Measurements from ENCODE around the gene INPP5J. TPM values are rescaled to one million over a fixed set of nuclear protein-coding genes. Genes with fewer than 3 reads are reported as not detected.
"Not testable (repeated sequence)": the region's sequence is repeated elsewhere in the genome, so short reads cannot be mapped to it uniquely, and the experiment has no call there.

The INPP5J gene
- total and polyA plus RNA-seq, 2 donors = 0.32 to 1.5 TPM

DNA sequence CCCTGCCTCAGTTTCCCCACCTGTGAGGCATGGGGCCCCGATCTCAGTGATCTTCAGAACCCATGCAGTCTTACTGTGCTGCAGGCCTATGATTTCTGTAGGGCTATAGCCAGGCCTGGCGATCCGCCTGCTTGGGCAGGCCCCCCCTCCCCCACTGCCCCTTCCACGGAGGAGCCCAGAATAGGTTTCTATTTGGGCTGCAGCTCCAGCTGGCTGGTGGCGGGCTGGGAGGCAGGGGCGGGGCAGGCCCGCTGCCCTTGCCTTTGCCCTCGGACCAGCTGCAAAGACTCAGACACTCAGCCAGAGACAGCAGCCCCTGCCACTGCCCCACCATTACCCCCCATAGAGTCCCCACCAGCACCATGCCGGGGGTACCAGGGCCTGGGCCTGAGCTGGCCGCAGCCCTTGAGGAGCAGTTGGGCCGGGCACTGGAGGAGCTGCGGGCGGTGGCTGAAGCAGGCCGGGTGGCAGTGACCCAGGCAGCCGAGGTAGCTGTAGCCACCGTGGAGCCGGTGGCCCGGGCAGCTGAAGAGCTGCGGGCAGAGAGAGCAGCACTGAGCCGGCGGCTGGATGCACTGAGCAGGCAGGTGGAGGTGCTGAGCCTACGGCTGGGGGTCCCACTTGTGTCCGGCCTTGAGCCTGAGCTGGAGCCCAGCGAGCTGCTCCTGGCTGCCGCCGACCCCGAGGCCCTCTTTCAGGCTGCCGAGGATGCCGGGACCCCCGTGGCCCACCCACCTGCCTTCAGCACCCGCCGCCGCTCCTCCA lies 29.5 kb upstream of the INPP5J start:
- no peaks in the 10 kb centered on the region for H3K36me3 ChIP-seq (ENCODE audit: insufficient read depth)
- DNase-seq (ENCODE audit: extremely low spot score) = no peak
- no peak overlapping the region for H3K27ac ChIP-seq (ENCODE audit: low read depth)
- no peak overlapping the region for H3K4me3 ChIP-seq (ENCODE audit: low read depth, low read length)
- 63% methylated on average over 33 of the region's 33 CpGs for WGBS
- H3K4me1 ChIP-seq (ENCODE audit: insufficient read depth) = no peaks in the 10 kb centered on the region

DNA sequence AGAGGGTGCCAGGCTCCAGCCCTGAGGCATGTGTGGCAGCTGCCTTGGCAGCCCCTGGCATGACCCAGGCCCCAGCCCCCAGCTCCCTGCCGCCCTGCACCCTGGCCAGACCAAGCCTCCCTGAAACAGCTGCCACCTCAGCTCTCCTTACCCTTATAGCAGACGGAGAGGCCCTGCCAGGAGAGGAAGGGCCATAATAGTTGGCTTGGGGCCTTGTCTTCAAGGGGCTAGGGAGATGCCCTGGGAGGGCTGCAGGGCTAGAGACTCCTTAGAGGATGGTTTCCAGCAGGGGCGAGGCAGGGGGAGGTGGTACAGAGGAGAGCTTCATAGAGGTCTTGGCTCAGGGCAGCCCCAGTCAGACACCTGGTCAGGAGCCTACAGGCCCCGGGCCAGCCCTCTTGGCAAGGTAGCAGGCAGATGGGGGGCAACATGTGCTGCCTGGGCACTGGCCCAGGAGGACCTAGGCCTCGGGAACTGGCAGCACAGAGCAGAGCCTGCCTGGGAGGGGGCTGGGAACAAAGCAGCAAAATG lies 28.7 kb upstream of the INPP5J start:
- 49% methylated on average over 5 of the region's 5 CpGs for WGBS
- no peaks in the 10 kb centered on the region for H3K4me1 ChIP-seq (ENCODE audit: insufficient read depth)
- no peak overlapping the region for H3K4me3 ChIP-seq (ENCODE audit: low read depth, low read length)
- no peak overlapping the region for H3K27ac ChIP-seq (ENCODE audit: low read depth)
- H3K36me3 ChIP-seq (ENCODE audit: insufficient read depth) = no peaks in the 10 kb centered on the region
- DNase-seq (ENCODE audit: extremely low spot score) = no peak

DNA sequence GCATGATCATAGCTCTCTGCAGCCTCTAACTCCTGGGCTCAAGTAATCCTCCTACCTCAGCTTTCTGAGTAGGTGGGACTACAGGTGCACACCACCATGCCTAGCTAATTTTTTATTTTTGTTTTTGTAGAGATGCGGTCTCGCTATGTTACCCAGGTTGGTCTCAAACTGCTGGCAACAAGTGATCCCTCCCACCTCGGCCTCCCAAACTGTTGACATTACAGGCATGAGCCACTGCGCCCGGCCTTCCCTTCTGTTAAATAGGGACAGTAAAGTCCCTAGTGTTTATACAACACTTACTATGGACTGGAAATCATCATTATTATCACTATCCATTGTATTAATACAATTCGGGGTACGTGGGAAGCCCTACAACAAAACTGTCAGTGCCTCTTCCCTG lies 28.0 kb upstream of the INPP5J start:
- H3K4me1 ChIP-seq (ENCODE audit: insufficient read depth) = no peaks in the 10 kb centered on the region
- 58% methylated on average over 7 of the region's 7 CpGs for WGBS
- H3K4me3 ChIP-seq (ENCODE audit: low read depth, low read length) = no peak overlapping the region
- no peak overlapping the region for H3K27ac ChIP-seq (ENCODE audit: low read depth)
- no peaks in the 10 kb centered on the region for H3K36me3 ChIP-seq (ENCODE audit: insufficient read depth)
- DNase-seq (ENCODE audit: extremely low spot score) = no peak

DNA sequence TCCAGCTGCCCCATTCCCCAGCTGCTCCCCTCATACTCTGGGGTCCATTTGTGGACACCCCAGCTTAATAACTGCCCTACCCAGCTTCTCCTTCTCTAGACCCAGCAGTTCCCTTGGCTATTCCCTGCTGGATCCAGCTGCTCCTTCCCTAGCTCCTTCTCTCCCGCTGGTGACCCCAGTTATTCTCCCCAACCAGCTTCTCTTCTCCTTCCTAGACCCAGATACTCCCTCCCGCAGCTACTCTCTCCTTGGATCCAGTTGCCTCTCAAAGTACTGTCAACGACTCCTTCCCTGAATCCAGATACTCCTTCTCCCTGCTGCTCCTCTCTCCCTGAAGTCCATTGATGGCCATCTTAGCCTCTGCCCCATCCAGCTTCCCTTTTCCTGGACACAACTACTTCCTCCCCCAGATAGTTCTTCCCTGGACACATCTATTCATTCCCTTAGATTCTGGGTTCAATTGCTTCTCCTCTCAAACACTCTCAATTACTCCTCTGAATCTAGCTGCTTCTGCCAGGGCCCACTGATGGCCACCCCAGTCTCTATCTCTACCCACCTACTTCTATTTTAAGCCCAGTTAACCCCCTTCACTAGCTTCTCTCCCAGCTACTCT lies 27.0 kb upstream of the INPP5J start:
- no peak for DNase-seq (ENCODE audit: extremely low spot score)
- no peak overlapping the region for H3K27ac ChIP-seq (ENCODE audit: low read depth)
- H3K4me1 ChIP-seq (ENCODE audit: insufficient read depth) = no peaks in the 10 kb centered on the region
- H3K4me3 ChIP-seq (ENCODE audit: low read depth, low read length) = no peak overlapping the region
- H3K36me3 ChIP-seq (ENCODE audit: insufficient read depth) = no peaks in the 10 kb centered on the region
- 76% methylated on average over 3 of the region's 3 CpGs for WGBS

DNA sequence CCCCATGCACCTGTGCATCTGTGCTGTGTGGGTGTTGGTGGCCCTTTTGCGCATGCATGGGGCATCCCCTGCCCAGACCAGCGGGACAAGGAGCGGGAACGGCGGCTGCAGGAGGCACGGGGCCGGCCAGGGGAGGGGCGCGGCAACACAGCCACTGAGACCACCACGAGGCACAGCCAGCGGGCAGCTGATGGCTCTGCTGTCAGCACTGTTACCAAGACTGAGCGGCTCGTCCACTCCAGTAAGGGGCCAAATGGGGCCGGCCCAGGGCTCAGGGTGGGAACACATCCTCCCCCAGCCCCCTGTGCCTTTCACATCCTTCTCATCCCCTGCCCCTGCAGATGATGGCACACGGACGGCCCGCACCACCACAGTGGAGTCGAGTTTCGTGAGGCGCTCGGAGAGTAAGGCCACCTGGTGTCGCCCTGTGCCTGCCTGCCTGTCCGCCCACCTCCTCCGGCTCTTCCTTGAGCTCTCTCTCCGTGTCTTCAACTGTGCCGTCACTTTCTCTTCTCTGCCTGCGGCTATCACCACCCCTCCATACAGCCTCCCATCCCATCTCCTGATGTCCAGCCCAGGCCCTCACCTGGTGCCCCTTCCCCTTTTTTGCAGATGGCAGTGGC lies 26.0 kb upstream of the INPP5J start:
- no peak overlapping the region for H3K4me3 ChIP-seq (ENCODE audit: low read depth, low read length)
- no peaks in the 10 kb centered on the region for H3K36me3 ChIP-seq (ENCODE audit: insufficient read depth)
- no peak for DNase-seq (ENCODE audit: extremely low spot score)
- 66% methylated on average over 27 of the region's 27 CpGs for WGBS
- no peak overlapping the region for H3K27ac ChIP-seq (ENCODE audit: low read depth)
- no peaks in the 10 kb centered on the region for H3K4me1 ChIP-seq (ENCODE audit: insufficient read depth)

DNA sequence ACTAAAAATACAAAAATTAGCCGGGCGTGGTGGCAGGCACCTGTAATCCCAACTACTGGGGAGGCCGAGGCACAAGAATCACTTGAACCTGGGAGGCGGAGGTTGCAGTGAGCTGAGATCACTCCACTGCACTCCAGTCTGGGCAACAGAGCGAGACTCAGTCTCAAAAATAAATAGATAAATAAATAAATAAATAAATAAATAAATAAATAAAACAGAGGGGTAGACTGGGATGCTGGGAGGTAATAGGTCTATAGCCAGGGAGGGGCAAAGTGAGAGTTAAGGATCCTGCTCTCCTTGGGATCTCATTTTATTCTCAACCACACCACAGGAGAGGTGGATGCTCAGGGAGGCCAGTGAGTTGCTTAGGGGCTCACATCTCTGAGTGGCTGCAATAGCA lies 25.2 kb upstream of the INPP5J start:
- DNase-seq (ENCODE audit: extremely low spot score); H3K4me1 ChIP-seq (ENCODE audit: insufficient read depth); H3K36me3 ChIP-seq (ENCODE audit: insufficient read depth); H3K27ac ChIP-seq (ENCODE audit: low read depth); H3K4me3 ChIP-seq (ENCODE audit: low read depth, low read length): not testable (repeated sequence)
- 72% methylated on average over 5 of the region's 5 CpGs for WGBS

DNA sequence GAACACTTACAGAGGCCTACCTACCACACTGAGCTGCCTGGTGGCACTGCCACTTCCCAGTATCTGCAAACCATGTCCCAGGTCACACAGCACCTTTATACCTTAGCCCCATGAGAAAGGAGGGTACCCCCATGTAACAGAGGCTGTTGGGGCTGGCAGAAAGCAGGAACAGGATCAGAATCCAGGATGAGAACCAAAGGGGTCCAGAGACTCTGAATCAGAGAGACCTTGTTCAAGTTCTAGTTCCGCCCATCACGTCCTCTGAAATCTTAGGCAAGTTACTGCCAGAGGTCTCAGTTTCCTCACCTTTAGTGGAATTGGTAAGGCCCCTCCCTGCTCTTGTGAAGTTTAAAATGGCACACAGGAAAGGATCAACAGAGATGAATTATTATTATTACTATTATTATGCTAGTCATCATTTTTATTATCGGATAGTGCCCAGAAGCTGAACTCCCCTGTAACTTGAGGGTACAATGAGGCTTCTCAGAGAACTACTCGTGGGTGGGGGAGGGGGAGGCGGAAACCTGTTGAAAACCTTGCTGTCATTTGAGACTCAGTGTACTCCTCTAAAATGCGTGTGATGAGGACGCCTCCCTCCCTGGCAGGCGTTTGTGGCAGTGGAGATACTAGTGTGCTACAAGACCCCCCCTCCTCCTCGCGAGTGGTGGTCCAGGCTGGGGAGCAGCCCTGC lies 24.7 kb upstream of the INPP5J start:
- no peak for DNase-seq (ENCODE audit: extremely low spot score)
- H3K36me3 ChIP-seq (ENCODE audit: insufficient read depth) = no peaks in the 10 kb centered on the region
- no peak overlapping the region for H3K4me3 ChIP-seq (ENCODE audit: low read depth, low read length)
- H3K4me1 ChIP-seq (ENCODE audit: insufficient read depth) = no peaks in the 10 kb centered on the region
- 56% methylated on average over 10 of the region's 10 CpGs for WGBS
- H3K27ac ChIP-seq (ENCODE audit: low read depth) = no peak overlapping the region

DNA sequence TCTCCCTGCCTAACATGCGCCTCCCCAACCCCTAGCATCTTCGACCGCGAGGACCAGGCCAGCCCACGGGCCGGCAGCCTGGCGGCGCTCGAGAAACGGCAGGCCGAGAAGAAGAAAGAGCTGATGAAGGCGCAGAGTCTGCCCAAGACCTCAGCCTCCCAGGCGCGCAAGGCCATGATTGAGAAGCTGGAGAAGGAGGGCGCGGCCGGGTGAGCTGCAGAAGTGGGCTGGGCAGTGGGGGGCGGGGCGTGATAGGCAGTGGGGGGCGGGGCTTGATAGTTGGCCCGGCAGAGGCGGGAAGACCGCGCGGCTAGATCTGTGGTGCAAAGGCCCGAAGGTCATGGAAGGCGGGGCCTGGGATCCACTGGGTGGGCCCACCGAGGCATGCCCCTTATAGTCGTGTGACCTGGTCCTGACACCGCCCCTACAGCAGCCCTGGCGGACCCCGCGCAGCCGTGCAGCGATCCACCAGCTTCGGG lies 24.1 kb upstream of the INPP5J start:
- Histone ChIP-seq H3K4me3 (ENCODE audit: low read depth, low read length) (no peak overlapping the region), H3K4me1 (ENCODE audit: insufficient read depth) (no peaks in the 10 kb centered on the region), H3K36me3 (ENCODE audit: insufficient read depth) (no peaks in the 10 kb centered on the region), H3K27ac (ENCODE audit: low read depth) (peak overlapping the region; percentile 46)
- WGBS = 43% methylated on average over 36 of the region's 36 CpGs
- DNase-seq (ENCODE audit: extremely low spot score) = no peak

DNA sequence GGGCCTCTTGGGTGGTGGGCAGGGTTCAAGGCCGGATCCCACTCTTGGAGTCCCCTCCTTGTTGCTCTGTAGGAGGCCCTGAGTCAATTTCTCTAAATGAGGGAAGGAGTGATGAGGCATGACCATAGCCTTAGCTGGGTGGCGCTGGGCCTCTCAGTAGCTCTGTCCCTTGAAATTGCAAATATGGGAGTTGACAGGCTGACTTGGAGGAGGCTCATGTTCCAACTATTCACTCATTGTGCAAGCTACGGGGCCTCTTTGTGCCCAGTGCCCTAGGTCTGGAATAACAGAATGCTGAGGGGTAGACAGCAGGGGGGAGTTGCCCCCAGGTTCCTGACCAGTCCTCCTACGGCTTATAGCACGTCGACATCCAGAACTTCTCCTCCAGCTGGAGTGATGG lies 23.4 kb upstream of the INPP5J start:
- 82% methylated on average over 6 of the region's 6 CpGs for WGBS
- Histone ChIP-seq H3K27ac (ENCODE audit: low read depth) (peak overlapping the region; percentile 46), H3K36me3 (ENCODE audit: insufficient read depth) (no peaks in the 10 kb centered on the region), H3K4me3 (ENCODE audit: low read depth, low read length) (no peak overlapping the region), H3K4me1 (ENCODE audit: insufficient read depth) (no peaks in the 10 kb centered on the region)
- DNase-seq (ENCODE audit: extremely low spot score) = no peak

DNA sequence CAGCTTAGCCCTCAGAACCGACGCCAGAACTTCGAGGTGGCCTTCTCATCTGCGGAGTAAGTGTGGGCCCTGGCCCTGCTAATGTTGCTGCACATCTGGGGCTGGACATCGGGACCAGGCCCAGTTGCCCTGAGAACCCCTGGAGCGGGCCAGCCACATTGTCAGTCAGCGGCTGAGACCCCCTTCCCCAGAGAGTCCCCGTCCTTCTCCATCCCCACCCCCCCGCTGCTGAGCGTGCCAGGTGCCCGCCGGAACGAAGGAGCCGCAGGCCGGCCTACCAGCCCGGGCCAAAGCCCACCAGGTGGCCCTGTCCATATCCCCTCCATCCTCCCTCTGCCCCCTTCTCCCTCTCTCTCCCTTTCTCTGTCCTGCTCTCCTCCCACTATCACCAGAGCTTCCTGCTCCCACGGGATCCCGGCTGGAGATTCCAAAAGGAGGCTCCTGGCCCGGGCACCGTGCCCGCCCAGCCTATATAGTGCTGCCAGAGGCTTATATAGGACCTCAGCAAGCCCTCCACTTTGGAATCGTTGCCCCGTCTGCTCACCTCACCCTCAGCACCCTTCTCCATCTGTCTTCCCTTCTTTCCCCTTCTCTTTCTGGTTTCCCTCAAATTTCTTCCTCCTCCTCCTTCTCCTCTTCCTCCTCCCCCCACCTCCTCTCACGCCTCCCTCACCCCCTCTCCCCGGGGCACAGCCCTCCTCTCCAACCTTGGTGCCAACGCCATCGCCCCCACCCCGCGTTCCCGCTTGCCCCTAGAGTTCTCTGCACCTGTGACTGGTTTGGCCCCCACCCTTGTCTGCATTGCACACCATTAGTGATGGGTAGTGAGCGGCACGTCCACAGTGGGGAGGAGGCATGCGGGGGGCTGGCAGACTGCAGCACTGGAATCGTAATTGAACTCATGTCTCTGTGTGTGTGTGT lies 22.7 kb upstream of the INPP5J start:
- Histone ChIP-seq H3K4me3 (ENCODE audit: low read depth, low read length) (no peak overlapping the region), H3K27ac (ENCODE audit: low read depth) (no peak overlapping the region), H3K4me1 (ENCODE audit: insufficient read depth) (no peaks in the 10 kb centered on the region), H3K36me3 (ENCODE audit: insufficient read depth) (no peaks in the 10 kb centered on the region)
- 90% methylated on average over 34 of the region's 34 CpGs for WGBS
- no peak for DNase-seq (ENCODE audit: extremely low spot score)

DNA sequence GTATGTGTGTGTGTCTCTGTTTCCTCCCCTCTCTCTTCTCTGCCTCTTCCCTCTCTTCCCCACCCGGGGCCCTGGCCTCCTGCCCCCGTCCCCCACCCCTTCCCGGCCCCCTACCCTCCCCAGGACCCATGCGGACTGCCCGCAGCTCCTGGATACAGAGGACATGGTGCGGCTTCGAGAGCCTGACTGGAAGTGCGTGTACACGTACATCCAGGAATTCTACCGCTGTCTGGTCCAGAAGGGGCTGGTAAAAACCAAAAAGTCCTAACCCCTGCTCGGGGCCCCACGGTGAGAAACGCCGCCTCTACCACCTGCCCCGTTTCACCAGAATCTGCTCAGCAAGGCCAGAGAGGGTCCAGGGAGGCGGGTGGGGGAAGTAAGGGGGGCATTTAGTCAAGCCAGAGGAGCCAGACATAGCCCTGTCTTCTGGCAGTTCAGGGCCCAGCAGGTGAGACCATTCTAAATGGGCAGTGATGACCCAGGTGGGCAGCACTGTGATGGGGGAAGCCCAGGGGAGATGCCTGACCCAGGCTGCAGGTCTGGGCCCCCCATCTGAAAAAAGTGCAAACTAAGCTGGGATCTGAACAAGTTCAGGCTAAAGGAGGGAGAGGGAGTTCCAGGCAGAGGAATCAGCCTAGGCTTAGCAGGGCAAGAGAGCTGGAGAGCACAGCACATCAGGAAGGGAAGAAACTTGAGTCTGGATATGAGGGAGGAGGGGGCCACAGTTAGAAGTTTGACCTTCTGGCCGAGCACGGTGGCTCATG lies 21.8 kb upstream of the INPP5J start:
- no peaks in the 10 kb centered on the region for H3K36me3 ChIP-seq (ENCODE audit: insufficient read depth)
- no peak for DNase-seq (ENCODE audit: extremely low spot score)
- no peak overlapping the region for H3K27ac ChIP-seq (ENCODE audit: low read depth)
- H3K4me1 ChIP-seq (ENCODE audit: insufficient read depth) = no peaks in the 10 kb centered on the region
- WGBS = 88% methylated on average over 18 of the region's 18 CpGs
- H3K4me3 ChIP-seq (ENCODE audit: low read depth, low read length) = no peak overlapping the region

DNA sequence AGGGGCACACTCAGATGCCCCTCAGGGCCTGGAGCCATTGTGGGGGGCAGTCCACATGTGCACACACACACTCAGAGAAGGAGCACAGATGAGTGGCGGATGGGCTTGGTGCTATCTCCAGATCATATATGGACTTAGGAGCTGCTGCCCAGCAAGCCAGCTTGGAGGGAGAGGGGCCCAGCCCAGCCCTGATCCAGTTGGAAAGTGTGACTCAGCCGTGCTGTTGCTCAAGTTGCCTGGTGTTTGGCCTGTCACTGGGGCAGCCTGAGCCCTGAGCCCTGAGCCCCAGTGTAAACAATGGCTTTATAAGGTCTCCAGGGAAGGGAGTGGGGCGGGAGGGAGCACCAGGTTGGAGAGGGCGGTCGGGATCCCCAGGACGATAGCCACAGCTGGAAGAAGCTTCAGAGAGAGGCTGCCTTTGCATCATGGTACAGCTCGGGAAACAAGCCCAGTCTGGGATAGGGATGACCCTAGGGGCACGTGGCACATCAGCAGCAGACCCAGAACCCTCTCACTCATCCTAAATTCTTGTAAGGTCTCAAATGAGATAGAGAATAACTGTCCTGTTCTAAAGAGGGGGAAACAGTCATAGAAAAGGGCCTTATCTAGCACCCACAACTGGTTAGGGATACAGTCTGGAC lies 20.2 kb upstream of the INPP5J start:
- 28% methylated on average over 8 of the region's 8 CpGs for WGBS
- peak overlapping the region; percentile 76 for H3K27ac ChIP-seq (ENCODE audit: low read depth)
- no peak overlapping the region for H3K4me3 ChIP-seq (ENCODE audit: low read depth, low read length)
- no peak for DNase-seq (ENCODE audit: extremely low spot score)
- H3K36me3 ChIP-seq (ENCODE audit: insufficient read depth) = no peaks in the 10 kb centered on the region
- H3K4me1 ChIP-seq (ENCODE audit: insufficient read depth) = no peaks in the 10 kb centered on the region

Measured in urinary bladder (tissue), 4 donors.